ENCODE data around the gene MTA3. TPM values are rescaled to one million over a fixed set of nuclear protein-coding genes. Genes with fewer than 3 reads are reported as not detected.
A peak's percentile ranks its signal among the peaks of the same experiment; 100 is the strongest.

Gene MTA3
- total and polyA plus RNA-seq, 10 donors = 11.6 to 42.9 (median 28.5) TPM

- no peaks in the 10 kb centered on the region for H3K4me1 ChIP-seq
- intact Hi-C loops (cut with DNase I; ENCODE audit: low total_unique reads) = no loop called here
- DNase-seq = no peak
- H3K4me3 ChIP-seq = no peak overlapping the region
- WGBS, 5 donors = 63 to 85% (median 72%) methylated on average over 1 of the region's 1 CpG
- H3K27ac ChIP-seq = no peak overlapping the region
- H3K36me3 ChIP-seq = no peaks in the 10 kb centered on the region
- H3K27me3 ChIP-seq (replicated peaks in 1 of 7) = no peaks in the 10 kb centered on the region
- TF ChIP-seq POLR2AphosphoS5 (IDR thresholded peaks at IDR 0.05) (no peak), POLR2A (IDR thresholded peaks at IDR 0.05) (no peak)
- TF ChIP-seq, protein P1, sequence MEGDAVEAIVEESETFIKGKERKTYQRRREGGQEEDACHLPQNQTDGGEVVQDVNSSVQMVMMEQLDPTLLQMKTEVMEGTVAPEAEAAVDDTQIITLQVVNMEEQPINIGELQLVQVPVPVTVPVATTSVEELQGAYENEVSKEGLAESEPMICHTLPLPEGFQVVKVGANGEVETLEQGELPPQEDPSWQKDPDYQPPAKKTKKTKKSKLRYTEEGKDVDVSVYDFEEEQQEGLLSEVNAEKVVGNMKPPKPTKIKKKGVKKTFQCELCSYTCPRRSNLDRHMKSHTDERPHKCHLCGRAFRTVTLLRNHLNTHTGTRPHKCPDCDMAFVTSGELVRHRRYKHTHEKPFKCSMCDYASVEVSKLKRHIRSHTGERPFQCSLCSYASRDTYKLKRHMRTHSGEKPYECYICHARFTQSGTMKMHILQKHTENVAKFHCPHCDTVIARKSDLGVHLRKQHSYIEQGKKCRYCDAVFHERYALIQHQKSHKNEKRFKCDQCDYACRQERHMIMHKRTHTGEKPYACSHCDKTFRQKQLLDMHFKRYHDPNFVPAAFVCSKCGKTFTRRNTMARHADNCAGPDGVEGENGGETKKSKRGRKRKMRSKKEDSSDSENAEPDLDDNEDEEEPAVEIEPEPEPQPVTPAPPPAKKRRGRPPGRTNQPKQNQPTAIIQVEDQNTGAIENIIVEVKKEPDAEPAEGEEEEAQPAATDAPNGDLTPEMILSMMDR (IDR thresholded peaks at IDR 0.05 in 8 of 11, conservative IDR thresholded peaks at IDR 0.05 in 3 of 11) = no peak
- H3K9me3 ChIP-seq = no peaks in the 10 kb centered on the region
Measured at GRCh38 chr2:42560899-42561298, 7.5 kb upstream of the MTA3 start.

DNA sequence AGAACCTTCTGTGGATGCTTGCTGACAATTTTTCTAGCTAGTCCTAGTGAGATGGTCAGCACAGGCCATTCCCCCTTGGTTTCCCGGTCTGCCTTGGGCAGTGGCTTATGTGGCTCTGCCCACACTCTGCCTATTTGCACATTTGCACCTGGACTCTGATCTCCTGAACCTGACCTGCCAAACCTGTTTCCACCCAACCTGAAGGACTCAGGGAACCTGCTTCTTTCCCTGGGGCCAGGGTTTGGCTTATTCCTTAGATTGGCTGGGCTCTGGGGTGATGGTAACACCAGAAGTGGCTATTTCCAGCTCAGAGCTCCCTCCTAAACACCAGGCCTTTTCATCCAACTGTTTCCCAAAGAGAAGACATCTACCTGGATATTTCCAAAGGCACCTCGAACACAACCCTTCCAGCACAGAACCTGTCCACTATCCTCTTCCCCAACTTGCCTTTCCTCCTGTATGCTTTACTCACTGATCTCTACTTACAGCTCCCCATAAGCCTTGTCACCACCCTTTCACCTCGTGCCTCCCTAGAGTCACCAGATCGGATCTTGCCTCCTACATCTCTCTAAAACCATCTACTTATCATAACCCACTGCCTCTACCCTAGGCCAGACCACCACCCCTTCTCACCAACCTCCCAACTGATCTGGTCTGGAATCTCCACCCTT, 5.8 kb upstream of the MTA3 start:
- TF ChIP-seq POLR2AphosphoS5 (IDR thresholded peaks at IDR 0.05) (no peak), POLR2A (IDR thresholded peaks at IDR 0.05) (no peak)
- TF ChIP-seq, protein P1 (IDR thresholded peaks at IDR 0.05 in 8 of 11, conservative IDR thresholded peaks at IDR 0.05 in 3 of 11) = no peak
- intact Hi-C loops (cut with DNase I; ENCODE audit: low total_unique reads) = no loop called here
- no peaks in the 10 kb centered on the region for H3K36me3 ChIP-seq
- no peaks in the 10 kb centered on the region for H3K27me3 ChIP-seq (replicated peaks in 1 of 7)
- H3K4me1 ChIP-seq = peaks cover 0 to 9% (median 3%) of the 10 kb centered on the region in 6 donors
- no peak overlapping the region for H3K27ac ChIP-seq
- no peak overlapping the region for H3K4me3 ChIP-seq
- no peak for DNase-seq
- H3K9me3 ChIP-seq = no peaks in the 10 kb centered on the region
- 86 to 93% (median 87%) methylated on average over 4 of the region's 4 CpGs for WGBS, 5 donors

- intact Hi-C loops (cut with DNase I; ENCODE audit: low total_unique reads) = no loop called here
- Histone ChIP-seq H3K9me3 (no peaks in the 10 kb centered on the region), H3K27me3 (replicated peaks in 1 of 7) (no peaks in the 10 kb centered on the region), H3K36me3 (peaks cover 0 to 6% (median 0%) of the 10 kb centered on the region in 6 donors), H3K4me1 (peaks cover 7 to 37% (median 23%) of the 10 kb centered on the region in 6 donors), H3K27ac (peak overlapping the region in 2 of 8 donors; percentile 88 to 93), H3K4me3 (no peak overlapping the region)
- no peak for DNase-seq
- TF ChIP-seq POLR2A (IDR thresholded peaks at IDR 0.05) = no peak
- no peak for TF ChIP-seq POLR2AphosphoS5 (IDR thresholded peaks at IDR 0.05)
- TF ChIP-seq, protein P1 (IDR thresholded peaks at IDR 0.05 in 8 of 11, conservative IDR thresholded peaks at IDR 0.05 in 3 of 11) = no peak
- WGBS, 5 donors = 72 to 90% (median 80%) methylated on average over 3 of the region's 3 CpGs
Measured at GRCh38 chr2:42566025-42566424, 2.4 kb upstream of the MTA3 start.

- no peak for DNase-seq
- intact Hi-C loops (cut with DNase I; ENCODE audit: low total_unique reads) = no loop called here
- H3K27me3 ChIP-seq (replicated peaks in 1 of 7) = no peaks in the 10 kb centered on the region
- 48 to 79% (median 68%) methylated on average over 3 of the region's 3 CpGs for WGBS, 5 donors
- no peak overlapping the region for H3K4me3 ChIP-seq
- peak overlapping the region in 3 of 8 donors; percentile 88 to 93 (median 90) for H3K27ac ChIP-seq
- H3K36me3 ChIP-seq = peaks cover 0 to 7% (median 0%) of the 10 kb centered on the region in 6 donors
- H3K9me3 ChIP-seq = no peaks in the 10 kb centered on the region
- peaks cover 7 to 41% (median 23%) of the 10 kb centered on the region in 6 donors for H3K4me1 ChIP-seq
- TF ChIP-seq, protein P1 (IDR thresholded peaks at IDR 0.05 in 8 of 11, conservative IDR thresholded peaks at IDR 0.05 in 3 of 11) = no peak
Measured at GRCh38 chr2:42566837-42567321, 1.6 kb upstream of the MTA3 start.
